ENCODE measurements around the gene QRICH2.
"Not testable (repeated sequence)": the region's sequence is repeated elsewhere in the genome, so short reads cannot be mapped to it uniquely, and the experiment has no call there.

QRICH2 gene

DNA sequence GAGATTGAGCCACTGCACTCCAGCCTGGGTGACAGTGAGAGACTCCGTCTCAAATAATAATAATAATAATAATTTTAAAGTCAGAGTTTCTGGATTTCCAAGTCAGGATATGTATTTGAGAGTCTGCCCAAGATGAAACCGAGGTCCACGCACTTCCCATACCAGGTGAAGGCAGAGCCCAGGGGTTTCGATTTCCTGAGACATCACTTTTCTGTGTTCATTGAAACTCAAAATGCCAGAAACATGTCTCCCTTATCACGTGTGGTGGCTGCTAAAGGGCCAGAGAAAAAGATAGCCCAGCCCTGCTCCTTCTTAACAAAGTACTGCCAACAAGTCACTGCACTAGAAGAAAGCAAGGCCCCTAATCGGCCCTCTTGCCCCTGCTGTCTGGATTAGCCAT is 57.9 kb downstream of the QRICH2 start:
- in situ Hi-C loops (cut with MboI; ENCODE audit: low sequenced_read_pairs), result no loop called here

DNA sequence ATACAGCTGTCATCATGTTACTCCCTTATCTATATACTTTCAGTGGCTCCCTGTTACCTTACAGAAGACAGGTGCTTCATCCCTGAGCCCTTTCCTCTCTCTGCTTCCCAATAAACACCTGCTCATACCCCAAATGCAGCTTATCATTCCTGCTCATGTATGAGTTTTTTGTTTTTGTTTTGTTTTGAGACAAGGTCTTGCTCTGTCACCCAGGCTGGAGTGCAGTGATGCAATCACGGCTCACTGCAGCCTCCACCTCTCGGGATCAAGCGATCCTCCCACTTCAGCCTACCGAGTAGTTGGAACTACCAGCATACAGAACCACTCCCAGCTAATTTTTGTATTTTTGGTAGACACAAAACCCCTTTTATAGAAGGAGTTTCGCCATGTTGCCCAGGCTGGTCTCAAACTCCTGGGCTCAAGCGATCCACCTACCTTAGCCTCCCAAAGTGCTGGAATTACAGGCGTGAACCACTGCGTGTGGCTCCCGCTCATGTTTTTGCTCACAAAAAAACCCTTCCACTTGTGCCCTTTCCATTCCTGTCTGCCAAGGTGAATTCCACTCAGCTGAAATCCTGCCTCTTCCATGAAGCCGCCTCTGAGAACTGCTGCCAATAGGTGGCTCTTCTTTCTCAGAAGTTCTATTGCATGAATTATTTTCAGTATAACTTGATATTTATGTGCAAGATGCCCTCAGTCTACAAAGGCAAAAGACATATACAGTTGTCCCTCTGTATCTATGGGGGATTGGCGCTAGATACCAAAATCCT is 59.9 kb downstream of the QRICH2 start:
- in situ Hi-C loops (cut with MboI; ENCODE audit: low sequenced_read_pairs), result no loop called here

DNA sequence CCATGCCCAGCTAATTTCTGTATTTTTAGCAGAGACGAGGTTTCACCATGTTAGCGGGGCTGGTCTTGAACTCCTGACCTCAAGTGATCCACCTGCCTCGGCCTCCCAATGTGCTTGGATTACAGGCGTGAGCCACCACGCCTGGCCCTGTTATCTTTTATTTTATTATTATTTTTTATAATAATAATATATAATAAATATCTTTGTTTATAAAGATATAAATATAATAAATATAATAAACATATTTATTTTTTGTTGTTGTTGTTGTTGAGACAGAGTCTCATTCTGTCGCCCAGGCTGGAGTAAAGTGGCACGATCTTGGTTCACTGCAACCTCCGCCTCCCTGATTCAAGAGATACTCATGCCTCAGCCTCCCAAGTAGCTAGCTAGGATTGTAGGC is 60.8 kb downstream of the QRICH2 start:
- in situ Hi-C loops (cut with MboI; ENCODE audit: low sequenced_read_pairs), result no loop called here

DNA sequence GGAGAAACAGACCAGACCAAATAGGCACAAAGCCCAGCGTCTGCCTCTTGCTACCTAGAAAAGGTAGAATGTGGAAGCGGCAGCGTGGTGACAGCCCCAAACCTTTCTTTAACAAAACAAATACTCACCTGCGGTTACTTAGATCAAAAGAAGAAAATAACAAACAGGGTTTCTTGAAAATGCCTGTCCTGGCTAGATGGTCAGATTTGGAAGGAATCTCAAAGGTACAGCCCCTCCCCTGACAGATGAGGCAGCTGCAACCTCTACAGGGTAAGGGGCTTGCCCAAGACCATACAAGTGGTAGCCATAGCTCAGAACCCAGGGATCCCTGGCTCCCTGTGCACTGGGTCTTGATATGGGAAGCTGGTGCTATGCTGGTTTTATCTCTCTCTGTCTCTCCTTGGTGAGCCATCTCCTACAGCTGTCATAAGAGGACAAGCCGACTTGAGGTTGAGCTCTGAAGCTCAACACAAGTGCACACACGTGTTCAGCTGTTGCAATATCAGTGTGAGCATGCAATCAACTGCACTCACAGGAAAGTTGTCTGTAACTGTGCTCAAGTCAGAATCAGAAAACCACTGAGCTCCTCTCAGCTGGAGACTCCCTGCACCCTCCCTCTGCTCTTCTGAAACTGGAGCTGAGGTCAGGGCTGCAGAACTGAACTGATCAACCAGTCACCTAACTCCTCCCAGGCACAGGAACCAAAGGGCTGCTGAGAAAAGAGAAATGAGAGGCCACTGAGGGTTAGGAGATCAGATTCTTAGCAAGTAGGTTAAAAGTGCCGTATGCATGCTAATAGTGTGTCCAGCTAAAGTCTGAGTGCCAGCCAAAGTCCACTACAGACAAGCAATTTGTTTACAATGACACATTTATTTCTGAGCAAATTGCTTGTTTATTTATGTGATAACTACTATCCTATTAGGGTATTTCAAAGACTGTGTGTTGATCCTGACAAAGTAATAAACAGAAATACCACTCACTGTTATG is 61.7 kb downstream of the QRICH2 start:
- in situ Hi-C loops (cut with MboI; ENCODE audit: low sequenced_read_pairs), result no loop called here

DNA sequence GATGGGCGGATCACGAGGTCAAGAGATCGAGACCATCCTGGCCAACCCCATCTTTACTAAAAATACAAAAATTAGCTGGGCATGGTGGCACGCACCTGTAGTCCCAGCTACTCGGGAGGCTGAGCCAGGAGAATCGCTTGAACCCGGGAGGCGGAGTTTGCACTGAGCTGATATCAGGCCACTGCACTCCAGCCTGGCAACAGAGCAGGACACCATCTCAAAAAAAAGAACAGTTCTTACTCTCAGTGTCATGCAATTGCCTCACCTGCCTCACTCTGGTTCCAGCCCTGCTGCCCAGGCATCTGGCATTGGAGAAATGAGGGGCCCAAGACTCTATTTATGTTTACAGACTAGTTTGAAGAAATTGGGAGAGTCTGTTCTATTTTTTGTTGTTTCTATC is 63.4 kb downstream of the QRICH2 start:
- in situ Hi-C loops (cut with MboI; ENCODE audit: low sequenced_read_pairs), result not testable (repeated sequence)

DNA sequence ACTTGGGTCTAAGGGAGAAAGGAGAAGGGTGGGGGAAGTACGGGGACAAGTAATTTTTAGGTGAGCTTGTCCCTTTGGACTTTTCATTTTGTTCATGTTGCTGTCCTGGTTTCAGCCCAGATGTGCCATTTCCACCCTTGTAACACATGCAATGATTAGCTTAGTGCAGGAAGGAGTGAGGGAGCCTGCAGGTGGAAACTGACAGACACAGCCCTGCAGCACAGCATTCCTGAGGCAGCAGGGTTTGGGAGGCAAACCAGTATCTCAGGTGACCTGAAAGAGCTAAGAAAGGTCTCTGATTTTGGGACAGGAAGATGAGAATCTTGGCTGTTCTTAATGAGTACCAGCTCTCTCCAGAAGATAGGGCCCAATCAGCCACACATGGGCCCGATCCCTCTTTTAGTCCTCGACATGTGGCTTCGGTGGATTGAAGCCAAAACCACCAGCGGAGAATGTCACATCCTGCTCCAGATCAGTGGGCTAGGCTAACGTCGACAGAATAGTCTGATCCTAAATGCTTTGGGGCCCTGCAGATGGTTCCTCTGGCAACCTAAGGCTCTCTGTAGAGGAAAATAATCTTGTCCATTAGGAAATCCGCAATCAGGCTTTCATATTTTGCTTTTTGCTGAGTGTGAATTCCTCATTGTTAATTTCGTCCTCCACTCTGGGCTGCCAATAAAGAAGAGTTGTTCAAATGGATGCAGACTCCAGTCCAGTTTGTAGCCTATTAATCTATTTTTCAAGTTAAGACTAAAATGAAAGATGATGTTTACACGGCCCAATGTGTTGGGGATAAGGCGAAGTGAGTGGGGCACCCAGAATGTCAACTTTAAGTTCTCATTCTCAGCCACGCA is 64.0 kb downstream of the QRICH2 start:
- in situ Hi-C loops (cut with MboI; ENCODE audit: low sequenced_read_pairs), result no loop called here

DNA sequence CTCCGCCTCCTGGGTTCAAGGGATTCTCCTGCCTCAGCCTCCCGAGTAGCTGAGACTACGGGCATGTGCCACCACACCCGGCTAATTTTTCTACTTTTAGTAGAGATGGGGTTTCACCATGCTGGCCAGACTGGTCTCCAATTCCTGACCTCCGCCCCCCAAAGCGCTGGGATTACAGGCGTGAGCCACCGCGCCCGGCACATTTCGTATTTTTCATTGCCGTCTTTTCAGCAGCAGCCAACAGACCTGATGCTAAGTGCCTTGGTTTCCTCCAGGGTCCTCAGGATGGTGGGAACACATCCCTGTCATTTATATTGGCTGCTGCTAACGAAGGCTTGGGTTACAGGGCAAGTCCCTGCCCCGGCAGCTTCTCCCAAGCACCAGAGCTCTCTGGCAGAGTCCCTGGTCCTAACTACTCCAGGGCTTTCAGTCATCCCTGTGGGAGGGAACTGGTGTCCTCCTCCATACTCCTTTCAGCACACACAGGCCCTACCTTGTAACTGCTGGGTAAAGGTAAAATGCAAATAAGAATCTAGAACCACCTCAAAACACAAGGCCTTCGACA is 66.3 kb downstream of the QRICH2 start:
- in situ Hi-C loops (cut with MboI; ENCODE audit: low sequenced_read_pairs), result no loop called here

DNA sequence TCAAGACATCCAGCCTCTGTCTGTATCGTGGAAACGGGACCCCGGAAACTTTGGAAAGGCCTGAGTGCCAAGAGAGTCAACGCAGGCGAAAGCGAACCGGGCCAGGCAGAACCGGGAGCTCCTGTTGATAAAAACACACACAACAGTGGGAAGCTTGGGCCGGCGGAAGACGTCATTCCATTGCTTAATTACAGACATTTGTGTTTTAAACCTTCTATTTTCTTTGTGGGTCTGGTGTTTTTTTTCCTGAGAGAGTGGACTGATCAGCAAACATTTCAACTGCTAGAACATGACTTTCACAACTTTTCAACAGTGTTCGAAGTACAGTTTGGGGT is 66.9 kb downstream of the QRICH2 start:
- in situ Hi-C loops (cut with MboI; ENCODE audit: low sequenced_read_pairs), result no loop called here

DNA sequence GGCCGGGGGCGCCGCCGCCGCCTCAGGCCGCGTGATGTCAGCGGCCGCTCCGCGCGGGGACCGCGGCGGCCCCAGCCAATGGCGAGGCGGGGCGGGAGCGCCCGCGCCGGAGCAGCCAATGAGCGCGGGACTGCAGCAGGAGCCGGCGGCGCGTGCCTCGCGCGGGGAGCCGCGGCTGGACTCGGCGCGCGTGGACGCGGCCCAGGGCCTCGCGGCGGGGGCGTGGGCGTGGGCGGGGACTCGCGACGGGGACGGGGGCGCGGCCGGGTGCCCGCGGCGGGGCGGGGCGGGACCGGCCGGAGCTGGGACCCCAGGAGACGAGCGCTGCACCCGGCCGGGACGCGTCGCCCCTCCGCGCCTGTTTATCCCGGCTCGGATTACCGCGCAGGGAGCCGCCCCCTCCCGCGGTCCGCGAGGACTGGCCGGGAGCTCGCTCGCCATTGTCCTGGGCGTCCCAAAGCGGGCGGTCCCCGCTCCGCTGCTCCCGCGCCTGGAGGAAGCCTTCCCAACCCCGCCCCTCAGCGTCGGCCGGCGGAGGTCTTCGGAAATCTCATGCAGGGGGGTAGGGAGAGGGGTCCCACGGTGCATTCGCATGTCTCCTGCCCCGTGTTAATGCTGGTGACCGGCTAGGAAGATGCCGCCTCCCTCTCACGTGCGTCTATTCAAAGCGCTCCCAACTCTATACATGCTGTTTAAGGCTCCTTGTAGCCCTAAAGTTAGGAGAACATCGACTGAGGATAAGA is 67.4 kb downstream of the QRICH2 start, which contains the start of gene RNF157:
TSS of gene RNF157 (minus strand) at position 33 of the 743 bp plus-strand sequence. CDS start 253 bp downstream, outside the sequence.
- in situ Hi-C loops (cut with MboI; ENCODE audit: low sequenced_read_pairs), result no loop called here

DNA sequence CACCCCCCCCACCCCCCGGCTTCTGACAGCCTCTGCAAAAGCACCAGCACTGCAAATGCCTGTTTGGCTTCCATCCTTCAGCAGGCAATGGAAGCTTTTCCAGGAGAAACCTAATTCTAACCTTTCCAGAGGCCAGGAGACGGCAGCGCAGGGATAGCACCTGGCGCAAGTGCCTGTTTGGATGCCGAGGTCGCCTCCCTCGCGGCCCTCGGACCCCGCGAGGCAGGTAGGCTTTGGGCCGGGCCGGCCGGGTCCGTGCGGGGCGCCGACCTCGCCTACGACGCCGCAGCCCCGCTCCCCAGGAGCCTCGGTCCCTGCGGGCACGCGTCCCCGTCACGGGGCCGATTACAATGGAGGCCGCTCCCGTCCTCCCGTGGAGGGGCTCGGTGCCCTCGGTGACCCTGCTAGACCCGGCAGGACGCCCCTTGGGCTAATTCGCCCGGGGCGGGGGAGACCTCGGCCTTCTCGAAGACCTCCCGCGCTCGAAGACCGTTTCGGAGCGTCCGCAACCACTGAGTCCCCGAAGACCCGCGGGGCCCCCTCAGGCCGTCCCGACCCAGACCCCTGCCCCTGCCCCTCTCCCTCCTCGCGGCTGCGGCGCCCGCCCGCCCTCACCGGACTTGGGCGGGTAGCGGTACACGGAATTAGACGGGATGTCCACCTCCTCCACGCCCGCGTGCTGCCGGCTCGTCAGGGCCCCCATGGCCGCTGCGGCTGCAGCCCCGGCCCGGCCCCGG is 68.4 kb downstream of the QRICH2 start:
- in situ Hi-C loops (cut with MboI; ENCODE audit: low sequenced_read_pairs), result no loop called here

DNA sequence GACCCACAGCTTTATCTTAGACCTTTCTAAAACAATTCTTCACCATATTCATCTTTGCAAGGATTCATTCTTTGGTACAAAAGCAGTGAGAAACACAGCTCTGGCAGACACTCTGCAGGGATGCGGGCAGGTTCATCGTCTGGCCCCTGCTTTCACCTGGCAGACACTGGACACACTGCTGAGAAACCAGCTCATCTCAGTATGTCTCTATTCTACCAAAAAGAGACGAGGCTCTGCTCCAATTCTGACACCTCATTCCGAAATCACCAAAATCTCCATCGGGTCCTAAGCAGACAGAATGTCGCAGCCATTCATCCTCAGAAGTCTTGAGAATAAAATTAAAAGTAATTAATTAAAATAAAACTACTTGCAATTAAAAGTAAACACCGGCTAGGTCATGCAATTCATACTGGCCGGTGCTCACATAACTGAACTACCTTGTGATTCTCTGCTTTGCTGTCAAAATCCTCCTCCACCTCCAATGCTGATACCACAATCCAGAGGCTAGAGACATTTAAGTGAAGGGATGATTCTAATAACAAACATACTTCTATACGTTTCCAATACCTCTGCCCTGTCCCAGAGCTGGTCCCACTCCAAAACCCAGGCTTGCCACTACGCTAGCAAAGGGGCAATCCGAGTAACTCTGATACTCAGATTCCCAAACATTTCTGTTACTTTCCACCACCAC is 69.1 kb downstream of the QRICH2 start:
- in situ Hi-C loops (cut with MboI; ENCODE audit: low sequenced_read_pairs), result no loop called here

DNA sequence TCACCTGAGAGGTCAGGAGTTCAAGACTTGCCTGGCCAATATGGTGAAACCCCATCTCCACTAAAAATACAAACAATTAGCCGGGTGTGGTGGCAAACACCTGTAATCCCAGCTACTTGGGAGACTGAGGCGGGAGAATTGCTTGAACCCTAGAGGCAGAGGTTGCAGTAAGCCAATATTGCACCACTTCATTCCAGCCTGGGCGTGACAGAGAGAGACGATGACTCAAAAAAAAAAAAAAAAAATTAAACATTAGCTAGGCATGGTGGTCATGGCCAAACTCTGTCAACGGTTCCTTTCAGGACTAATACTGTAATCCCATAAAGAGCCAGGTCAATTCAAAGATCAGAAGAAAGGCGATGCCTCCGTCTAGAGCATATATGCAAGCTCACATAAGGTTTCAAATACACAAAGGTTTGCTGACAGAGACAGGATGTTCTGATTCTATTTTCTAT is 70.2 kb downstream of the QRICH2 start:
- in situ Hi-C loops (cut with MboI; ENCODE audit: low sequenced_read_pairs), result no loop called here

DNA sequence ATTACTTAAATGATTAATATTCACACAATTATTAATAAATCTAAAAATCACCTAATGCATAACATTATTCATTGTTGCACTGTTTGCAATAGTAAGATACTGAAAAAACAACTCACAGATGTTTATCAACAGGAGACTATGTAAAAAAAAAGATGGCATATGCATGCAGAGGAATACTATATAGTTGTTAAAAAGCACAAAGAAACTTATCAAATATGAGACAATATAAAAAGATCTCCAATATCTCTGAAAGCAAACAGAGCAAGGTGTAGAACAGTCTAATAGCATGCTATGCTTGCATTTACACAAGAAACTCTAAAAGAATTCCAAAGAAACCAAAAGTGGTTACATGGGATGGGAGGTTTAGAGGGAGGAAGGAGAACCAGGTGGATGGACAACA is 71.5 kb downstream of the QRICH2 start:
- in situ Hi-C loops (cut with MboI; ENCODE audit: low sequenced_read_pairs), result no loop called here

DNA sequence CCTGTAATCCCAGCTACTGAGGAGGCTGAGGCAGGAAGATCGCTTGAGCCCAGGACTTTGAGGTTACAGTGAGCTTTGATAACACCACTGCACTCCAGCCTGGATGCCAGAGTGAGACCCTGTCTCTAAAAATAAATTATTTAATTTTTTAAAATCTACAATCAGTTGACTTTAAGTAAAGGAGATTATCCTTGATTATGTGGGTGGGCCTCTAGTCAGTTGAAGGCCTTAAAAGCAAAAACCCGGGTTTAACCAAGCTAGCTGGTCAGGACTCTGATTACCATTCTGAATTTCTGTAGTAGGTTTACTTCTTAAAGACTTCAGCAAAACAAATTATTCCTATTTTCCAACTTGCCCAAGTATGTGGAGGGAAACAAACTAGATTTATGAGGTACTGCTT is 72.2 kb downstream of the QRICH2 start:
- in situ Hi-C loops (cut with MboI; ENCODE audit: low sequenced_read_pairs), result no loop called here

DNA sequence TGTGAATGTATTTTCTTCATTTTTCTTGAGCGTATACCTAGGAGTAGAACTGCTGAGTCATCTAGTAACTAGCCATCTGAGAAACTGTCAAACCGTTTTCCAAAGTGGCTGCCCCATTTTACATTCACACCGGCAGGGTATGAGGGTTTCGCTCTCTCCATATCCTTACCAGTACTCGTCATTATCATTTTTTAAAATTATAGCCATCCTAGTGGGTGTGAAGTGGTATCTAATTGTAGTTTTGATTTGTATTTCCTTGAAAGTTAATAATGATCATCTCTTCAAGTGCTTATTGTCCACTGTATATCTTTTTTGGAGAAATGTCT is 73.8 kb downstream of the QRICH2 start:
- in situ Hi-C loops (cut with MboI; ENCODE audit: low sequenced_read_pairs), result no loop called here

DNA sequence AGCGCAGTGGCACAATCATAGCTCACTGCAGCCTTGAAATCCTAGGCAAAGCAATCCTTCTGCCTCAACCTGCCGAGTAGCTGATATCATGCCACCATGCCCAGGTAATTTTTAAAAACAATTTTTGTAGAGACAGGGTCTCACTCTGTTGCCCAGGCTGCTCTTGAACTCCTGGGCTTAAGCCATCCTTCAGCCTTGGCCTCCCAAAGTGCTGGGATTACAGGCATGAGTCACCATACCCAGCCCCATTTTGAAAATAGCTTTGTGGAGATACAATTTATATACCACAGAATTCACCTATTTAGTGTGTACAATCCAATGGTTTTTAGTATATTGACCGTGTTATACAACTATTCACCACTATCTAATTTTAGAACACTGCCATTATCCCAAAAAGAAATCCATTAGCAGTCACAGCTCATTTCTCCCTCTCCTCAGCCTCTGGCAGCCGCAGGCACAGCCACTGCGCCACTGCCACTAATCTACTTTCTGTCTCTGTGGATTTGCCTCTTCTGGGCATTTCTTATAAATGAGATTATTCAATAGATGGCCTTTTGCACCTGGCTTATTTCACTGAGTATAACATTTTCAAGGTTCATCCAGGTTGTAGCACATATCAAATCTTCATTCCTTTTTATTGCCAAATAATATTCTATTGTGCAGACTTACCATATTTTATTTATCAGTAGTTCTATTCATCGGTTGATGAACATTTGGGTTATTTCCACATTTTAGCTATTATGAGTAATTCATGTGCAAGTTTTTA is 74.3 kb downstream of the QRICH2 start:
- in situ Hi-C loops (cut with MboI; ENCODE audit: low sequenced_read_pairs), result no loop called here

DNA sequence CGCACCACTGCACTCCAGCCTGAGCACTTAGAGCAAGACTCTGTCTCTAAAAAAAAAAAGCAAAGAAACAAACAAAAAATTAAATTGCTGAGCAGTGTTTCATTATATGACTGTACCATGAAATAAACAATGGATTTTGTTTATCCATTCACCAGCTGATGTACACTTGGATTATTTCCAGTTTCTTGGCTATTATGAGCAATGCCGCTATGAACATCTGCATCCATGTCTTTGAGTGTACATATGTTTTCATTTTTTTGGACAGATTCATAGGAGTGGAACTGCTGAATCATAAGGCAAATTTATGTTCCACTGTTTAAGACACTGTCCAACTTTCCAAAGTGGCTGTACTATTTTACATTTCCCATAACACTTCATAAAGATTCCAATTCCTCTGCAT is 75.7 kb downstream of the QRICH2 start:
- in situ Hi-C loops (cut with MboI; ENCODE audit: low sequenced_read_pairs), result no loop called here

DNA sequence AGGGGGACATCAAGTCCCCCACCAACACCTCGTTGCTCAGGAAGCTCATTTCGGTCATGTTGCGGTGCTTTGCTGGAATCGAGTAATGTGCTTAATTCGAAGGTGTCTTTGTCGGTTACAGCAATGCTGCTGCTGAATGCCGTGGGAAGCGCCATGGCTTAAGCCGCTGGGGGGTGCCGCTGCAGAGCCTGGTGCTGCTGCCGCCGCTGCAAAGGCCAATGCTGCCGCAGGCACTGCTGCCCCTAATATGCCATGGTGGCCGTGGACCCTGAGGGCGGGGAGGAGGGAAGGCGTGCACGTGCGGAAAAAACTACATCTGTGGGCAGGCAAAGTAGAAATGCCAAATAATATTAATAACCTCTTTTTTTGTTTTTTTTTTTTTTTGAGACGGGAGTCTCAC is 81.3 kb downstream of the QRICH2 start:
- in situ Hi-C loops (cut with MboI; ENCODE audit: low sequenced_read_pairs), result not testable (repeated sequence)
